Calu3 (cell line): ENCODE data around the gene ETFRF1. TPM values are rescaled to one million over a fixed set of nuclear protein-coding genes. Genes with fewer than 3 reads are reported as not detected.

Experiments
- BruUV-seq: library from RNA; stranded (reverse); fragments of 400-500 nt; replicated peaks from 2 replicates; lab custom pipeline; 2021; lab: Mats Ljungman, UMichigan
- CTCF ChIA-PET: fragments of 300-600 bp; sonication (Branson Sonifier 250); formaldehyde crosslinking; loops from one replicate; lab custom pipeline; 2022; ENCODE audit warnings: antibody characterized with exemption; lab: Charles Lee
- DNase-seq: peaks from one replicate; pipeline ENCODE4 v3.0.0; 2022
- H3K27ac Mint-ChIP-seq: one replicate; pipeline ENCODE4 v1.8.0; 2022; ENCODE audit warnings: mixed read lengths; ENCODE audit not compliant: unreplicated experiment
- H3K27me3 Mint-ChIP-seq: one replicate; pipeline ENCODE4 v1.8.0; 2022; ENCODE audit warnings: mixed read lengths; ENCODE audit not compliant: unreplicated experiment
- H3K36me3 Mint-ChIP-seq: one replicate; pipeline ENCODE4 v1.8.0; 2022; ENCODE audit warnings: mild to moderate bottlenecking, moderate library complexity, mixed read lengths; ENCODE audit not compliant: insufficient read depth, unreplicated experiment
- H3K4me1 Mint-ChIP-seq: one replicate; pipeline ENCODE4 v1.8.0; 2022; ENCODE audit warnings: mild to moderate bottlenecking, low read depth, mixed read lengths; ENCODE audit not compliant: unreplicated experiment
- H3K4me3 Mint-ChIP-seq: one replicate; pipeline ENCODE4 v1.8.0; 2022; ENCODE audit warnings: mild to moderate bottlenecking, low read depth, moderate library complexity, mixed read lengths; ENCODE audit not compliant: unreplicated experiment
- H3K9me3 Mint-ChIP-seq: one replicate; pipeline ENCODE4 v1.8.0; 2022; ENCODE audit warnings: low read depth, mixed read lengths; ENCODE audit not compliant: unreplicated experiment
- intact Hi-C: fragments of 100-400 bp; cut with micrococcal nuclease; formaldehyde crosslinking; loops from one replicate; pipeline ENCODE4 v1.10.0; 2022; ENCODE audit not compliant: unreplicated experiment
- total RNA-seq: library from RNA; stranded (reverse); gene quantifications from 2 replicates; pipeline ENCODE4 v1.2.3, GENCODE V29; 2022
- TF ChIP-seq, protein P1 (sequence below): fragments of 200-600 bp; IDR thresholded peaks from one replicate; pipeline ENCODE4 v1.8.0; 2022; ENCODE audit warnings: antibody characterized with exemption; ENCODE audit not compliant: unreplicated experiment

ETFRF1 gene
- total RNA-seq, 1 experiment from 2014 or later, result 10.5 TPM

DNA sequence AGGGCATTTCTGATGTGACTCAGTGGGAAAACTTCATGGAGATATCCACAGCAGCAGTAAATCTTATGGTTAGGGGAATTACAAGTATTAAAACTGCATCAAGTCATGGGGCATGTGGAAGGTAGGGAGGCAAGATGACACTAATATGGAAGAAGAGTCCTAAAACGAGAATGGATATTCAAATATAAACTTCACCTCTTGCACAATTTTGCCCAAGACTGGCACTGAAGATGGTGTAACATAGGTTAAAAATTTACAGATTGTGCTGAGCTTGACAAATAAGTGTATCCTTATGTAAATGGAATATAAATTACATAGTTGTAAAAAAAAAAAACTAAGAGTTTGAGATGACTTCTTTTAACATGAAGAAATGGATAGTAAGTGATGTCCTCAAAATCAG, 12.8 kb downstream of the ETFRF1 start:
- Mint-ChIP-seq H3K27me3 (no peaks in the 10 kb centered on the region), H3K36me3 (peaks cover 8% of the 10 kb centered on the region), H3K4me3 (no peak overlapping the region), H3K27ac (no peak overlapping the region), H3K4me1 (peaks cover 6% of the 10 kb centered on the region), H3K9me3 (no peaks in the 10 kb centered on the region)
- CTCF ChIA-PET, result no interaction called here
- no peak for DNase-seq
- BruUV-seq, result no TSS peak
- TF ChIP-seq, protein P1, sequence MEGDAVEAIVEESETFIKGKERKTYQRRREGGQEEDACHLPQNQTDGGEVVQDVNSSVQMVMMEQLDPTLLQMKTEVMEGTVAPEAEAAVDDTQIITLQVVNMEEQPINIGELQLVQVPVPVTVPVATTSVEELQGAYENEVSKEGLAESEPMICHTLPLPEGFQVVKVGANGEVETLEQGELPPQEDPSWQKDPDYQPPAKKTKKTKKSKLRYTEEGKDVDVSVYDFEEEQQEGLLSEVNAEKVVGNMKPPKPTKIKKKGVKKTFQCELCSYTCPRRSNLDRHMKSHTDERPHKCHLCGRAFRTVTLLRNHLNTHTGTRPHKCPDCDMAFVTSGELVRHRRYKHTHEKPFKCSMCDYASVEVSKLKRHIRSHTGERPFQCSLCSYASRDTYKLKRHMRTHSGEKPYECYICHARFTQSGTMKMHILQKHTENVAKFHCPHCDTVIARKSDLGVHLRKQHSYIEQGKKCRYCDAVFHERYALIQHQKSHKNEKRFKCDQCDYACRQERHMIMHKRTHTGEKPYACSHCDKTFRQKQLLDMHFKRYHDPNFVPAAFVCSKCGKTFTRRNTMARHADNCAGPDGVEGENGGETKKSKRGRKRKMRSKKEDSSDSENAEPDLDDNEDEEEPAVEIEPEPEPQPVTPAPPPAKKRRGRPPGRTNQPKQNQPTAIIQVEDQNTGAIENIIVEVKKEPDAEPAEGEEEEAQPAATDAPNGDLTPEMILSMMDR, result no peak
- intact Hi-C loops, result no loop called here

DNA sequence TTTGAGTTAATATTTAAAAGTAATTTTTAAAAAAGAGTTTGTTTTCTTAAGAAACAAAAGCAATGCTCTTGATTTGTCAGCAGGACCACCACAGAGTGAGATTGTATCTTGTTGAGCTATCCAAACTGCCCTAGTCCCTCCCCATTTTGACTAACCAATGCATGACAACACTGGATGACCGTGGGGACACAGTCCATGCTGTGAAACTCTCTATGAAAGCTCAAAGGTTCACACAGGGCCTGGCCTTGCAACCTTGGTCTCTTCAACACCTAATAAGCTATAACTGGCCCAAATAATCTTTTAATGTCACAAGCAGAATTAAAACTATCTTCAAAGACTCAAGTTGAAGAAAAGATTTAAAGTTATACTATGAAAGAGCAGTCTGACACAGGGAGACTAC, 13.5 kb downstream of the ETFRF1 start:
- Mint-ChIP-seq H3K27me3 (no peaks in the 10 kb centered on the region), H3K4me1 (peaks cover 6% of the 10 kb centered on the region), H3K9me3 (no peaks in the 10 kb centered on the region), H3K27ac (no peak overlapping the region), H3K36me3 (peaks cover 8% of the 10 kb centered on the region), H3K4me3 (no peak overlapping the region)
- intact Hi-C loops, result no loop called here
- DNase-seq, result no peak
- no TSS peak for BruUV-seq
- TF ChIP-seq, protein P1, result no peak
- CTCF ChIA-PET, result no interaction called here

DNA sequence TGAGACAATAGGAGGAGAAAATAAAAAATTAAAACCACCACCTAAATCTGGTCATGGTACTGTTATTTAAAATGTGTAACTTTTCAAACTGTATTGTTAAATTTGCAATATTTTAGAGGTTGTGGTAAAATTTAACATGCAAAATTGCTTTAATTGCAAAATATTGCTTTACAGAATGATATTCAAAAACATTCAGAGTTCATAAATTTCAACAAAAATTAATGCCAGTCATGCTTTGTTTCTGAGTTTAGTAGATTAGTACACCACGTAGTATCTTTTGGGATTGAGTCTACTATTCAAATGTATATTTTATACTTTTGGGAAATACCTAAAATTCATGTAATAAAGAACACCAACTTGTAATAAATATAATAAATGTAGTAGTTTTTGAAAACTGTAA, 18.3 kb downstream of the ETFRF1 start:
- CTCF ChIA-PET, result no interaction called here

DNA sequence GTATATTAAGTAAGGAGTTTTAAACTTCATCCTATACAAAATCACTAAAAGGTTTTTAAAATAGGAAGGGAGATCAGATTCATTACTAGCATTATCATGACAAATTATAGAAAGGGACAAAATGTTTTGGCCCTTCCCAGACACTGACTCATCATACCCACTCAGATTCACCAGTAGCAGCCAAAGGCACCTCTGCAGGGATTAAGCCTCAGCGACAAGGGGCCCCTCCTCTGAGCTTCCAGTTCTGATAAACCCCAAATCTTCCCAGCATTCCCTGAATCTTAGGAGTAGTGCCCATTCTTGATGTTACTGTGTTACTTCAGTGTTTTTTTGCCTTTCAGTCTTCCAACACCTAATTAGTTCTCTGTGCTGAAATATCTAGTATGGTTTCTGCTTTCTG, 41.2 kb downstream of the ETFRF1 start:
- no TSS peak for BruUV-seq
- TF ChIP-seq, protein P1, result no peak
- CTCF ChIA-PET, result no interaction called here
- no peak overlapping the region for H3K27ac Mint-ChIP-seq
- H3K36me3 Mint-ChIP-seq, result peaks cover 8% of the 10 kb centered on the region
- no peaks in the 10 kb centered on the region for H3K4me1 Mint-ChIP-seq
- no peak overlapping the region for H3K4me3 Mint-ChIP-seq
- no peak for DNase-seq
- H3K27me3 Mint-ChIP-seq, result no peaks in the 10 kb centered on the region
- no peaks in the 10 kb centered on the region for H3K9me3 Mint-ChIP-seq
- intact Hi-C loops, result no loop called here

More for the DNA sequence above, 18.3 kb downstream of the ETFRF1 start:
- DNase-seq, result no peak
- no peaks in the 10 kb centered on the region for H3K9me3 Mint-ChIP-seq
- H3K36me3 Mint-ChIP-seq, result no peaks in the 10 kb centered on the region
- no peak overlapping the region for H3K4me3 Mint-ChIP-seq
- TF ChIP-seq, protein P1, result no peak
- no peak overlapping the region for H3K27ac Mint-ChIP-seq
- BruUV-seq, result no TSS peak
- H3K4me1 Mint-ChIP-seq, result no peaks in the 10 kb centered on the region
- no peaks in the 10 kb centered on the region for H3K27me3 Mint-ChIP-seq
- intact Hi-C loops, result no loop called here
